Measurements from ENCODE around the gene DNAI4.

- TF ChIP-seq CTCF (IDR thresholded peaks at IDR 0.05) (no peak), POLR2A (IDR thresholded peaks at IDR 0.05) (no peak)
These were observed 91.5 kb downstream of the DNAI4 start for GRCh38 chr1:66833112-66833511.
